ENCODE measurements around the gene VCL.

The VCL gene

GRCh38 chr10:73967022-73967429 is 30.9 kb upstream of the VCL start:
- H3K27ac Mint-ChIP-seq = no peak overlapping the region
- no peak overlapping the region for H3K4me3 Mint-ChIP-seq
- no peaks in the 10 kb centered on the region for H3K4me1 Mint-ChIP-seq (ENCODE audit: low read depth)
- H3K36me3 Mint-ChIP-seq = no peaks in the 10 kb centered on the region
- no peaks in the 10 kb centered on the region for H3K27me3 Mint-ChIP-seq
- H3K9me3 Mint-ChIP-seq (ENCODE audit: low read depth) = no peaks in the 10 kb centered on the region

- Mint-ChIP-seq H3K4me3 (no peak overlapping the region), H3K4me1 (ENCODE audit: low read depth) (no peaks in the 10 kb centered on the region), H3K27ac (no peak overlapping the region), H3K9me3 (ENCODE audit: low read depth) (no peaks in the 10 kb centered on the region), H3K36me3 (no peaks in the 10 kb centered on the region), H3K27me3 (no peaks in the 10 kb centered on the region)
These were observed 30.4 kb upstream of the VCL start for GRCh38 chr10:73967544-73967943.

GRCh38 chr10:73968098-73968521 is 29.8 kb upstream of the VCL start:
- no peak overlapping the region for H3K4me3 Mint-ChIP-seq
- H3K9me3 Mint-ChIP-seq (ENCODE audit: low read depth) = no peaks in the 10 kb centered on the region
- H3K27ac Mint-ChIP-seq = no peak overlapping the region
- H3K36me3 Mint-ChIP-seq = no peaks in the 10 kb centered on the region
- no peaks in the 10 kb centered on the region for H3K4me1 Mint-ChIP-seq (ENCODE audit: low read depth)
- no peaks in the 10 kb centered on the region for H3K27me3 Mint-ChIP-seq

- Mint-ChIP-seq H3K27me3 (no peaks in the 10 kb centered on the region), H3K9me3 (ENCODE audit: low read depth) (no peaks in the 10 kb centered on the region), H3K4me1 (ENCODE audit: low read depth) (peaks cover 8% of the 10 kb centered on the region), H3K27ac (no peak overlapping the region), H3K36me3 (no peaks in the 10 kb centered on the region), H3K4me3 (no peak overlapping the region)
These were observed 28.6 kb upstream of the VCL start for GRCh38 chr10:73969224-73969841.

GRCh38 chr10:73970845-73971244 is 27.1 kb upstream of the VCL start:
- peaks cover 13% of the 10 kb centered on the region for H3K4me1 Mint-ChIP-seq (ENCODE audit: low read depth)
- no peaks in the 10 kb centered on the region for H3K27me3 Mint-ChIP-seq
- no peaks in the 10 kb centered on the region for H3K36me3 Mint-ChIP-seq
- no peak overlapping the region for H3K4me3 Mint-ChIP-seq
- no peaks in the 10 kb centered on the region for H3K9me3 Mint-ChIP-seq (ENCODE audit: low read depth)
- no peak overlapping the region for H3K27ac Mint-ChIP-seq

- H3K4me3 Mint-ChIP-seq = no peak overlapping the region
- no peaks in the 10 kb centered on the region for H3K9me3 Mint-ChIP-seq (ENCODE audit: low read depth)
- peaks cover 13% of the 10 kb centered on the region for H3K4me1 Mint-ChIP-seq (ENCODE audit: low read depth)
- no peak overlapping the region for H3K27ac Mint-ChIP-seq
- H3K36me3 Mint-ChIP-seq = no peaks in the 10 kb centered on the region
- H3K27me3 Mint-ChIP-seq = no peaks in the 10 kb centered on the region
These were observed 26.1 kb upstream of the VCL start for GRCh38 chr10:73971636-73972354.

GRCh38 chr10:73973427-73973826 is 24.5 kb upstream of the VCL start:
- Mint-ChIP-seq H3K27ac (peak overlapping the region; percentile 7), H3K9me3 (ENCODE audit: low read depth) (no peaks in the 10 kb centered on the region), H3K4me3 (no peak overlapping the region)

GRCh38 chr10:73974309-73974946 is 23.5 kb upstream of the VCL start:
- peaks cover 13% of the 10 kb centered on the region for H3K4me1 Mint-ChIP-seq (ENCODE audit: low read depth)
- peak overlapping the region; percentile 40 for H3K4me3 Mint-ChIP-seq
- no peaks in the 10 kb centered on the region for H3K9me3 Mint-ChIP-seq (ENCODE audit: low read depth)
- H3K27ac Mint-ChIP-seq = no peak overlapping the region
- no peaks in the 10 kb centered on the region for H3K36me3 Mint-ChIP-seq
- no peaks in the 10 kb centered on the region for H3K27me3 Mint-ChIP-seq

More at GRCh38 chr10:73973427-73973826, 24.5 kb upstream of the VCL start:
- Mint-ChIP-seq H3K36me3 (no peaks in the 10 kb centered on the region), H3K4me1 (ENCODE audit: low read depth) (peaks cover 13% of the 10 kb centered on the region), H3K27me3 (no peaks in the 10 kb centered on the region)

GRCh38 chr10:73975388-73975787 is 22.5 kb upstream of the VCL start:
- Mint-ChIP-seq H3K9me3 (ENCODE audit: low read depth) (no peaks in the 10 kb centered on the region), H3K27me3 (no peaks in the 10 kb centered on the region), H3K4me1 (ENCODE audit: low read depth) (peaks cover 13% of the 10 kb centered on the region), H3K36me3 (no peaks in the 10 kb centered on the region), H3K4me3 (no peak overlapping the region), H3K27ac (no peak overlapping the region)

GRCh38 chr10:73979141-73979808 is 18.6 kb upstream of the VCL start:
- H3K27me3 Mint-ChIP-seq = no peaks in the 10 kb centered on the region
- H3K4me1 Mint-ChIP-seq (ENCODE audit: low read depth) = peaks cover 5% of the 10 kb centered on the region
- H3K9me3 Mint-ChIP-seq (ENCODE audit: low read depth) = no peaks in the 10 kb centered on the region
- no peak overlapping the region for H3K27ac Mint-ChIP-seq
- H3K4me3 Mint-ChIP-seq = no peak overlapping the region
- H3K36me3 Mint-ChIP-seq = no peaks in the 10 kb centered on the region

GRCh38 chr10:73979809-73980433 is 18.0 kb upstream of the VCL start:
- H3K4me1 Mint-ChIP-seq (ENCODE audit: low read depth) = no peaks in the 10 kb centered on the region
- H3K9me3 Mint-ChIP-seq (ENCODE audit: low read depth) = no peaks in the 10 kb centered on the region
- H3K27ac Mint-ChIP-seq = no peak overlapping the region

GRCh38 chr10:73981812-73982211 is 16.1 kb upstream of the VCL start:
- H3K27ac Mint-ChIP-seq = no peak overlapping the region
- no peaks in the 10 kb centered on the region for H3K9me3 Mint-ChIP-seq (ENCODE audit: low read depth)
- no peak overlapping the region for H3K4me3 Mint-ChIP-seq
- no peaks in the 10 kb centered on the region for H3K36me3 Mint-ChIP-seq
- no peaks in the 10 kb centered on the region for H3K27me3 Mint-ChIP-seq
- no peaks in the 10 kb centered on the region for H3K4me1 Mint-ChIP-seq (ENCODE audit: low read depth)

More at GRCh38 chr10:73979809-73980433, 18.0 kb upstream of the VCL start:
- H3K4me3 Mint-ChIP-seq = no peak overlapping the region
- no peaks in the 10 kb centered on the region for H3K36me3 Mint-ChIP-seq
- H3K27me3 Mint-ChIP-seq = no peaks in the 10 kb centered on the region

- H3K27ac Mint-ChIP-seq = no peak overlapping the region
- H3K4me3 Mint-ChIP-seq = no peak overlapping the region
- H3K9me3 Mint-ChIP-seq (ENCODE audit: low read depth) = no peaks in the 10 kb centered on the region
- no peaks in the 10 kb centered on the region for H3K4me1 Mint-ChIP-seq (ENCODE audit: low read depth)
- H3K36me3 Mint-ChIP-seq = no peaks in the 10 kb centered on the region
- H3K27me3 Mint-ChIP-seq = no peaks in the 10 kb centered on the region
These were observed 14.5 kb upstream of the VCL start for GRCh38 chr10:73983096-73984047.

- no peak overlapping the region for H3K4me3 Mint-ChIP-seq
- H3K27ac Mint-ChIP-seq = no peak overlapping the region
- H3K4me1 Mint-ChIP-seq (ENCODE audit: low read depth) = peaks cover 27% of the 10 kb centered on the region
- H3K36me3 Mint-ChIP-seq = no peaks in the 10 kb centered on the region
- H3K27me3 Mint-ChIP-seq = no peaks in the 10 kb centered on the region
- H3K9me3 Mint-ChIP-seq (ENCODE audit: low read depth) = no peaks in the 10 kb centered on the region
These were observed 8.2 kb upstream of the VCL start for GRCh38 chr10:73989594-73990150.

Data from activated naive CD8-positive, alpha-beta T cell (primary cell).